Stimulated activated effector memory CD8-positive, alpha-beta T cell treated with anti-CD3 and anti-CD28 coated beads, Interleukin-12 subunit alpha, Interleukin-12 subunit beta, amount 100 ng/mL, for 72 hours (primary cell): ENCODE results near the gene SYNM.

Source experiments
- ATAC-seq: fragments of 150-1000 bp; cut with Tn5 transposase; 2 replicates; pipeline ENCODE4 v1.10.0; 2021
- DNase-seq, 2 donors: peaks; one replicate each; pipeline ENCODE4 v3.0.0; 2021 to 2022; ENCODE audit warnings: low spot score in 2 of 2
- H3K27ac Mint-ChIP-seq: one replicate; pipeline ENCODE4 v1.8.0; 2022; ENCODE audit warnings: mild to moderate bottlenecking, mixed read lengths
- H3K36me3 Mint-ChIP-seq: one replicate; pipeline ENCODE4 v1.8.0; 2022; ENCODE audit warnings: mild to moderate bottlenecking, mixed read lengths
- H3K4me1 Mint-ChIP-seq: one replicate; pipeline ENCODE4 v1.8.0; 2022; ENCODE audit warnings: mixed read lengths
- H3K4me3 Mint-ChIP-seq: one replicate; pipeline ENCODE4 v1.8.0; 2022; ENCODE audit warnings: mild to moderate bottlenecking, mixed read lengths
- H3K9me3 Mint-ChIP-seq: one replicate; pipeline ENCODE4 v1.8.0; 2022; ENCODE audit warnings: mixed read lengths

SYNM gene

DNA sequence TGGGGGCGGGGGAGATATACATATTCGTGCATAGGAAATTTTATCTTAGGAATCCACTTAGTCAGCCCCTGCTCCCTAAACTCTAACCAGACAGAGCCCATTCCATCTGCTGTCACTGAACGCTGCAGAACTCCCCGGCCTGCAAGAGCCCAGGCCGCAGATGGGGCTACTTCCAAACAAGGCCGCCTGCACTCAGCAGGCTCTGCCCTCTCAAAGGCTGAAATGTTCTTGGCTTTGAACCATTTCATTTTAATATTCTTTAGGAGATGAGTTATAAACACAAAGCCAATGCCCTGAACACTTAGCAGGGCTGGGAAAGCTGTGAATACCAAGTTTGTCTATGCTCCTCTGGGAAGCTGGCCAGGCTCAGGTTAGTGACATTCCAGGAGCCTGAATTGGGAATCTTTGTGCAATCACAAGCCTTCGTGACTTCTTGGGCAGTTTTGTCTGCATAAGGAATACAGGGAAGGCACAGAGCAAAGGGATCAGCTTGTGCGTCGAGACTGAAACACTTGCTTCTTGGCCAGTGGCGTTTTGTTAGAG lies 65.0 kb downstream of the SYNM start:
- Mint-ChIP-seq H3K4me3 (no peak overlapping the region), H3K4me1 (no peaks in the 10 kb centered on the region), H3K9me3 (no peaks in the 10 kb centered on the region), H3K27ac (no peak overlapping the region), H3K36me3 (no peaks in the 10 kb centered on the region)
- DNase-seq (peak in 1 of 2 donors; percentile 15), ATAC-seq (no peak)

DNA sequence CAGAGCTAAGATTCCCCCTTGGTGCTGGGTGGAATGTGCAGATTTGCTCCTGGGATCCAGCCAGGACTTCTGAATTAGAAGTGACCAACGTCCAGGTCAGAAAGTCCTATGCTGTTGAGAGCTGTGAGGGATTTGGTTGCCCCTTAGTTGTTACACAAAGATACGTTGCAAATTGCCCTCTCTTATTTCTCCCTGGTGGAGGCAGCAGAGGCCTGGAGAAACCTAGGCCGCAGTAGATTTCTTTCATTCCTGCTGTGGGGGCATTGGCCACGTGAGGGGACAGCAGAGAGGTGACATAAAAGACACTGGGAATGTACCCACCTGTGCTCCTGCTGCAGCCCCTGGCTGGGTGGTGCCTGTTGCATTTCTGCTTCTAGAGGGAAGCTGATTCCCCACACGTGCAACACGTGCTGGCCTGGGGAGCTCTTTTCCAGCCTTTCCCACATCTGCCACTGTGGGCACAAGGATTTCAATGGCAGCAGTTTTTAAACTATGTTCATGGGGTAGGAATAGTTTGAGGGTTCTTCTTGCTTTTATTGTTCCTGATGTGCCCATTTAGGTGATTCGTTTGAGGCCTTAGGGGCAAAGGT lies 65.7 kb downstream of the SYNM start:
- Mint-ChIP-seq H3K9me3 (no peaks in the 10 kb centered on the region), H3K36me3 (no peaks in the 10 kb centered on the region), H3K4me1 (no peaks in the 10 kb centered on the region), H3K4me3 (no peak overlapping the region), H3K27ac (no peak overlapping the region)
- DNase-seq (peak in 1 of 2 donors; percentile 38), ATAC-seq (no peak)

DNA sequence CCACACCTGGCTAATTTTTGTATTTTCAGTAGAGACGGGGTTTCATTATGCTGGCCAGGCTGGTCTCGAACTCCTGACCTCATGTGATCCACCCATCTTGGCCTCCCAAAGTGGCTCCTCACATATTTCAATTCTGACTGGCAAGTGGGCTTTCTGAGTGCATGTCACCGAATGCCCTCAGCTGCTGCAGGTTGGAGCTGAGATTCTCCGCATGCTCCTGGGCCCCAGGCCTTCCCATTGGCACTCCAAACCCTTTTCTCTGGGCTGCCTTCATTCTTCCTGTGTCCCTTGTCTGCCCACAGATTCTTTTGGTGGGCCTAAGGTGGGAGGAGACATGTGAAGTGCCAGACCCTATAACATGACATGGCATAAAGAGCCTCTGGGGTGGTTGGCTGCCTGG lies 67.3 kb downstream of the SYNM start:
- H3K4me1 Mint-ChIP-seq = no peaks in the 10 kb centered on the region
- H3K36me3 Mint-ChIP-seq = no peaks in the 10 kb centered on the region
- ATAC-seq (no peak), DNase-seq (peak in 1 of 2 donors; percentile 39)
- H3K4me3 Mint-ChIP-seq = no peak overlapping the region
- H3K9me3 Mint-ChIP-seq = no peaks in the 10 kb centered on the region
- no peak overlapping the region for H3K27ac Mint-ChIP-seq

DNA sequence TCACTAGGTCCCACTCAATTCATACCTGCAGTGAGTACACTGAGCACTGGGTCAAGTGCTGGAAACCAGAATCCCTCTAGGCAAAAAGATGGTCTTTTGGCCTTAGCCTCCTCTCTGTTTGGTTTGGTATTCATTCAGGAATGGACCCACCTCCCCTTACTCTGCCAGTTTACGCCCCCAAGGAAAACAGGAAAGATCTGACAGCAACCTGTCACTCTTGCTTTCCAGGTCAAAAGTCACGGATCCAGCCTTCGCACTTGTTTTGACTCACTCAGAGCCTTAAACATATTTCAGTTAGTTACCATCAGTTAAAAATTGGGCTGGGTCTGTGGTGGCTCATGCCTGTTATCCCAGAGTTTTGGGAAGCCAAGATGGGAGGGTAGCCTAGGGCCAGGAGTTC lies 68.1 kb downstream of the SYNM start:
- Mint-ChIP-seq H3K27ac (no peak overlapping the region), H3K36me3 (no peaks in the 10 kb centered on the region), H3K9me3 (no peaks in the 10 kb centered on the region), H3K4me1 (no peaks in the 10 kb centered on the region), H3K4me3 (no peak overlapping the region)
- ATAC-seq (no peak), DNase-seq (peak in 1 of 2 donors; percentile 12)

DNA sequence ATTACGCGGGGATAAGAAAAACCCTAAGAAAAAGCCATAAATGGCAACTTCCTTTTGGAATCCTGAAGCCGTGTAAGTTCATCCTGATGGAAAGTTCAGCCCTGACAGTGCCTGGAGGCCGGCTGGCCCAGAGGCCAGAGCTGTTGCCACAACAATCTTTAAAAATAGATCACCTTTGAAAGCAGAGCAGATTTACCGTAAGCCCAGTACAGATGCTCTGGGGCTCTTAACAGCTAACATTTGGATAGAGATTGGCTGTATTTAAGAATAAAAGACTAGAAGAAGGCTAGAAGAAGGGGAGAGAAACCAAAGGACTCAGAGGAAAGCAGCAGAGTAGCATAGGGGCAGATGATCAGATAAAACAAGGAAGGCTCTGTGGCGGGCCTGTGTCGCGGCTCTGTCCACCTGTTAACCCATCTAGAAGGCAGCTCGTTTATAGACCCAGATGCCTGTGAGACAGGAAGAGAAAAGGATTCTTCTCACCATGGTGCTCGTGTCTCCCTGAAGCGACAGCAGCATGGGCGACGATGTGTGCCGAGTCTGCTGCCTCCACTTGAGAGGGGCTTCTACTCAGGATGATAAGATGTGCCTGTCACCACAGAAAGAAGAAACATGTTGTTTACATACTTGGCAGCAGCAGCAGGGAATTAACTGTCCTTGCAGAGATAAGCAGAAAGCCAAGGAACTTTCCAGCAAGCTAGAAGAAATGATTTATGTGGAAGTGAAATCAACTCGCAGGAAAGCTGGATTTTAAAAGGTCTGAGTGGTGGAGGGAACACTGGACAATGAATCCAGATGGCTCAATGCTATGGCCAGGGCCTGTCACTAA lies 69.9 kb downstream of the SYNM start:
- DNase-seq (peak in 1 of 2 donors; percentile 26), ATAC-seq (no peak)
- Mint-ChIP-seq H3K4me3 (no peak overlapping the region), H3K27ac (no peak overlapping the region), H3K4me1 (no peaks in the 10 kb centered on the region), H3K36me3 (no peaks in the 10 kb centered on the region), H3K9me3 (no peaks in the 10 kb centered on the region)

DNA sequence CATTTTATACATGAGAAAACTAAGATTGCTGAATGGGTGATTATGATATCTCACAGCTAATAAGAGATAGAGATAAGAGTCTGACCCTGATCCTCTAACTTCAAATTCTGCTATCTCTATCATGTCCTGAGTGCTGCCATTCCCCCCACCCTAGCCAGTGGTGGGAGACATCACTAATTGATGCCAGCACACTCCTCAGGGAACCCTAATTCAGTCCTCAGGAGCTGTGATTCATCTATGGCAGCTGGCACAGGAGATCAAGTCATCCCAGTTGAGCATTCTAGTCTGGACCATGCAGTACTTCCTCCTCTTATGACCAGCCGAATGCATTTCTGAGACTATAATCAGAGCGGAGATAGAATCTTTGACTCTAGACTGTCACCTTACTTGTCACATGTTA lies 71.9 kb downstream of the SYNM start:
- Mint-ChIP-seq H3K4me3 (no peak overlapping the region), H3K36me3 (no peaks in the 10 kb centered on the region), H3K9me3 (no peaks in the 10 kb centered on the region), H3K27ac (no peak overlapping the region), H3K4me1 (no peaks in the 10 kb centered on the region)
- ATAC-seq (no peak), DNase-seq (no peak)

DNA sequence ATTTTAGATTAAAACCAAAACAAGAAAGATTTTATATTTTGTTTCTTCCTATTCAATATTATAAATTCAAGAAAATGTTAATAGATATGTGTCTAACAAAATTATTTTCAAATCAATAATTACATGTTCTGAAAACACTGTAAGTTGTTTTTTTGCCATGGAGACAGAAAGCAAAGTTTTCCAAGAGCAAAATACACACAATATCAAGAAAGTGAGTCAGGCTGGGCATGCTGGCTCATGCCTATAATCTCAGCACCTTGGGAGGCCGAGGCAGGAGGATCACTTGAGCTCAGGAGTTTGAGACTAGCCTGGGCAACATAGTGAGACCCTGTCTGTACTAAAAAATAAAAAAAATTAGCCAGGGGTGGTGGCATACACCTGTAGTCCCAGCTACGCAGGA lies 72.8 kb downstream of the SYNM start:
- H3K27ac Mint-ChIP-seq = no peak overlapping the region
- H3K36me3 Mint-ChIP-seq = no peaks in the 10 kb centered on the region
- no peak overlapping the region for H3K4me3 Mint-ChIP-seq
- no peaks in the 10 kb centered on the region for H3K9me3 Mint-ChIP-seq
- ATAC-seq (no peak), DNase-seq (no peak)
- H3K4me1 Mint-ChIP-seq = no peaks in the 10 kb centered on the region

DNA sequence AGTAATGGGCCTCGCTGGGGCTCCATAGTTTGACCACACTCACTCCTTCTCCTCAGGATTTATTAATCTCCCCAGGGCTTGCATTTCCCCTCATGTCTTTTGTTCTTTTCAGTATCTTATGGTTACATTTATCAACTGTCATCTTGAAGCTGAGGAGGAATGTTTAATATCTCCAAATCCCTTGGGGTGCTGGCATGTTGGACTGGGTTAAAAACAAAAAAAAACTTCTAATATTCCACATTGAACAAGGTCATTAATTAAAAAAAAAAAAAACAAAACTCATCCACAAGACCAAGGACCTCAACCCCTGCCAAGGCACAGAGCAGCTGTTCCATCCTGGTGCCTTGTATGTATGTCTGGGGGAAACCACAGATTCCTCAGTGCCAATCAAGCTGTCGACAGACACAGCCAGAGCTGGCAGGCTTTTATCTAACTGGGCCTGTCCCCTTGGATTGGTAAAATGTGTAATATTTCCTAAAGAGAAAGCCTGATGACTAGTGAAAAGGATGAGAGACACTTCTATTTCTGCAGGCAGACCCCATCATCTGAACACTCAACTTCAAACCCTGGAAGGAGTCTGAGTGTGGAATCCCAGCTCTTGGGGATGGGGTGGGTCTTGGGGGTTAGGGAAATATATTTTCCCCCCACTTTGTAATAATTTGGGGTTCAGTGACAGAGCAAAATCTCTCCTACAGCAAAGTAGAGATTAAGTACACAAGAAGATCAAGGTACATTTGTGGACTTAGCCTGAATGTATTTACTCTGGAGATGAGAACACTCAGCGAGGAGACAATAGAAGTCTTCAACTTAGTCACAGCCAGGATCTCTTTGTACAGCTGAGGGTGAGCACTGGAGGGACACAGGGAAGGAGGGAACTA lies 75.4 kb downstream of the SYNM start:
- no peaks in the 10 kb centered on the region for H3K36me3 Mint-ChIP-seq
- no peaks in the 10 kb centered on the region for H3K4me1 Mint-ChIP-seq
- DNase-seq = no peak
- ATAC-seq = no peak
- H3K9me3 Mint-ChIP-seq = no peaks in the 10 kb centered on the region
- no peak overlapping the region for H3K4me3 Mint-ChIP-seq
- H3K27ac Mint-ChIP-seq = no peak overlapping the region

DNA sequence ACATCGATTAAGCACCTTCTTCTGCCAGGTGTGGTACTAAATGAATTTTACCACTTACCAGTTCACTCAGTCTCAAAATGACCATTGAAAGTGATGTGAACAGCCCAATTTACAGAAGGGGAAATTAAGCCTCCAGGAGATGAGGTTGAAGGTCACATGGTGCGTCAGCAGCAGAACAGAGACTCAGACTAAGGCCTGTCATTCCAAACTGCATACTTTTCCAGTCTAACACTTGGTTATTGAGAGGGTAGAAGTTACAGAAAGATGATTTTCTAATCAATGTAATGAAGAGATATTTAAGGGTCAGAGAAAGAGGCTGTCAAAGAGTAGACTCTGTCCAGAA lies 76.1 kb downstream of the SYNM start:
- no peak for ATAC-seq
- no peak for DNase-seq
- Mint-ChIP-seq H3K9me3 (no peaks in the 10 kb centered on the region), H3K27ac (no peak overlapping the region), H3K4me1 (no peaks in the 10 kb centered on the region), H3K36me3 (no peaks in the 10 kb centered on the region), H3K4me3 (no peak overlapping the region)

DNA sequence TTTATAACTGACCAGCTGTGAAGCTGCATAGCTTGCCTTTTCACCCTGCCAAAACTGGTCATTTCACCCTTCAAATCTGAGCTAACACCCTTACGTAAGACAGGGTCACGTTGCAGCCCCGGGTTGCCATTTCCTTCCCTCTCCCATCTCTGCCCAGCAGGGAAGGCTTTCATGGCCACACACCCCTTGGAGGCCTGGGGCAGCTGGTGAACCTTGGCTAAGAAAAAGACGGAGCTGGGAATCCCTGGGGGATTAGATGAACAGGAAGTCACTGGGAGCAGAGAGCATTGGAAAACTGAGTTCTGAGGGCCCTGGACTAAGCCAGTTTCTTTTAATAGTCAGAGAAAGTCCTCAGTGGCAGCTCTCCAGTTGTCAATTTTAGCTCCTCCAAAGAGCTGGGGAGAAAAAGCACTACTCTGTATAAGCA lies 76.7 kb downstream of the SYNM start:
- H3K27ac Mint-ChIP-seq = no peak overlapping the region
- H3K36me3 Mint-ChIP-seq = no peaks in the 10 kb centered on the region
- DNase-seq = no peak
- H3K9me3 Mint-ChIP-seq = no peaks in the 10 kb centered on the region
- ATAC-seq = no peak
- H3K4me3 Mint-ChIP-seq = no peak overlapping the region
- no peaks in the 10 kb centered on the region for H3K4me1 Mint-ChIP-seq

DNA sequence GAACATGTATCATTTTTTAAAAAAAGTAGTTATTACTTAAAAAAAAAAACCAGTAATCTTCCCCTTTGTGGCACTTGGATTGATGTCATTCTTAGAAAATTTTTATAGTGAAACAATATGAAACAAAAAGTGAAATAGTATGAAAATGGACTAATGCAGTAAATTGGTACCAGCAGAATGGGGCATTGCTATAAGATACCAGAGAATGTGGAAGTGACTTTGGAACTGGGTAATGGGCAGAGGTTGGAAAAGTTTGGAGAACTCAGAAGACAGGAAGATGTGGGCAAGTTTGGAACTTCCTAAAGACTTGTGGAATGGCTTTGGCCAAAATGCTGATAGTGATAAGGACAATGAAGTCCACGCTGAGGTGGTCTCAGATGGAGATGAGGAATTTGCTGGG lies 77.9 kb downstream of the SYNM start:
- no peaks in the 10 kb centered on the region for H3K36me3 Mint-ChIP-seq
- DNase-seq (no peak), ATAC-seq (no peak)
- no peaks in the 10 kb centered on the region for H3K4me1 Mint-ChIP-seq
- no peak overlapping the region for H3K4me3 Mint-ChIP-seq
- H3K27ac Mint-ChIP-seq = no peak overlapping the region
- no peaks in the 10 kb centered on the region for H3K9me3 Mint-ChIP-seq
